Measurements from ENCODE around the gene FGF5.

FGF5 gene

DNA sequence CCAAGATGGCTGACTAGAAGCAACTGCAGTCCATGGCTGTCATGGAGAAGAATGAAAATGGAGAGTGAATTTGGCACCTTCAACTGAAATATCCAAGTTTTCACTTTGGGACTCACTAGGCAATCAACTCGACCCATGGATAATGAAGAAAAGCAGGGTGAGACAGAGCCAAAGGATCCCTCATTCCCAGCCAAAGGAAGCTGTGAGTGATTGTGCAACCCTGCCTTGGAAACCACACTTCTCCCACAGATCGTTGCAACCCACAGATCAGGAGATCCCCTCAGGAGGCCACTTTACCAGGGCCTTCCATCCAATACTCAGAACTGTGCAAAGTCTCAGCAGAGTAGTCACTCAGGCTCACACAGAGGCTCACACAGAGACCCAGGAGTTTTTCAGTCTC, 73.6 kb downstream of the FGF5 start:
- H3K4me3 ChIP-seq (ENCODE audit: low read depth, low read length): no peak overlapping the region
- no peaks in the 10 kb centered on the region for H3K27me3 ChIP-seq (ENCODE audit: control insufficient read depth, insufficient read depth, low read length)
- no peaks in the 10 kb centered on the region for H3K9me3 ChIP-seq (ENCODE audit: control insufficient read depth, low read length)
- H3K79me2 ChIP-seq: no peaks in the 10 kb centered on the region
- H3K27ac ChIP-seq: no peak overlapping the region
- no peak for TF ChIP-seq CTCF (IDR thresholded peaks at IDR 0.05)
- H3K9ac ChIP-seq: no peak overlapping the region
- no peaks in the 10 kb centered on the region for H3K4me1 ChIP-seq
- no peaks in the 10 kb centered on the region for H3K36me3 ChIP-seq (ENCODE audit: control insufficient read depth, insufficient read depth, low read length)
- no peak overlapping the region for H3K4me2 ChIP-seq (ENCODE audit: low read length)
- no peak overlapping the region for H2AFZ ChIP-seq
